NB4 (cell line): ENCODE measurements around the gene FTMT.
"Not testable (repeated sequence)": the region's sequence is repeated elsewhere in the genome, so short reads cannot be mapped to it uniquely, and the experiment has no call there.

Experiments
- DNase-seq: peaks from one replicate; pipeline ENCODE4 v3.0.0; 2010; ENCODE audit warnings: low read depth
- H3K4me3 ChIP-seq: one replicate; pipeline ENCODE4 v1.5.1; 2011; ENCODE audit warnings: mild to moderate bottlenecking, low read depth, low read length, moderate library complexity
- MYC ChIP-seq: IDR thresholded peaks from 2 replicates; pipeline ENCODE4 v1.6.1; 2011; ENCODE audit warnings: low read depth, low read length
- POLR2A ChIP-seq: IDR thresholded peaks from 2 replicates; pipeline ENCODE4 v1.6.1; 2011; ENCODE audit warnings: mild to moderate bottlenecking; ENCODE audit not compliant: insufficient read length; ENCODE audit errors: extremely low read depth
- TF ChIP-seq, protein P1 (sequence below): IDR thresholded peaks from 2 replicates; pipeline ENCODE4 v1.6.1; 2011; ENCODE audit warnings: low read depth, low read length
- TF ChIP-seq, protein P2 (sequence below): IDR thresholded peaks from one replicate; pipeline ENCODE4 v1.5.1; 2012; ENCODE audit warnings: low read depth, low read length

FTMT gene

DNA sequence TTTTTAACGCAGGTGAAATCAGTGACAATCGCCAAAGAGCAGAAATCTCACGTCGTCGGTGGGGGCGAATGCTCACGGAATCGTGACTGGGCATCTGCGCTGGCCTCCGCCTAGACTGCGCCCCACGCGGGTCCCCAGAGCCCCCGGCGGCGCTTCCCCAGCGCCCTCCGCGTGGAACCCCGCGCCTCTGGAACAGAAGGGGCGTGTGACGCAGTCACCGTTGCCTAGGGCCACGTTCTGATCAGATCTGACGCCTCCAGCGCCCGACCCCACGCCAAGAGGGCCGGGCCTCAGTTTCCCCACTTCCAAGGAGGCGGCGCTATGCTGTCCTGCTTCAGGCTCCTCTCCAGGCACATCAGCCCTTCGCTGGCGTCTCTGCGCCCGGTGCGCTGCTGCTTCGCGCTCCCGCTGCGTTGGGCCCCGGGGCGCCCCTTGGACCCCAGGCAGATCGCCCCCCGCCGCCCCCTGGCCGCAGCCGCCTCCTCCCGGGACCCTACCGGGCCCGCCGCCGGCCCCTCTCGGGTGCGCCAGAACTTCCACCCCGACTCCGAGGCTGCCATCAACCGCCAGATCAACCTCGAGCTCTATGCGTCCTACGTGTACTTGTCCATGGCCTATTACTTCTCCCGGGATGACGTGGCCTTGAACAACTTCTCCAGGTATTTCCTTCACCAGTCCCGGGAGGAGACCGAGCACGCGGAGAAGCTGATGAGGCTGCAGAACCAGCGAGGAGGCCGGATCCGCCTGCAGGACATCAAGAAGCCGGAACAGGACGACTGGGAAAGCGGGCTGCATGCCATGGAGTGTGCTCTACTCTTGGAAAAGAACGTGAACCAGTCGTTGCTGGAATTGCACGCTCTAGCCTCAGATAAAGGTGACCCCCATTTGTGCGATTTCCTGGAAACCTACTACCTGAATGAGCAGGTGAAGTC is at the start of gene FTMT:
Gene FTMT (plus strand): TSS at position 240 of the 932 bp plus-strand sequence. CDS start 82 bp downstream, at position 322.
- TF ChIP-seq POLR2A (no peak), MYC (no peak)
- TF ChIP-seq, protein P1, sequence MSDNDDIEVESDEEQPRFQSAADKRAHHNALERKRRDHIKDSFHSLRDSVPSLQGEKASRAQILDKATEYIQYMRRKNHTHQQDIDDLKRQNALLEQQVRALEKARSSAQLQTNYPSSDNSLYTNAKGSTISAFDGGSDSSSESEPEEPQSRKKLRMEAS, result no peak
- TF ChIP-seq, protein P2, sequence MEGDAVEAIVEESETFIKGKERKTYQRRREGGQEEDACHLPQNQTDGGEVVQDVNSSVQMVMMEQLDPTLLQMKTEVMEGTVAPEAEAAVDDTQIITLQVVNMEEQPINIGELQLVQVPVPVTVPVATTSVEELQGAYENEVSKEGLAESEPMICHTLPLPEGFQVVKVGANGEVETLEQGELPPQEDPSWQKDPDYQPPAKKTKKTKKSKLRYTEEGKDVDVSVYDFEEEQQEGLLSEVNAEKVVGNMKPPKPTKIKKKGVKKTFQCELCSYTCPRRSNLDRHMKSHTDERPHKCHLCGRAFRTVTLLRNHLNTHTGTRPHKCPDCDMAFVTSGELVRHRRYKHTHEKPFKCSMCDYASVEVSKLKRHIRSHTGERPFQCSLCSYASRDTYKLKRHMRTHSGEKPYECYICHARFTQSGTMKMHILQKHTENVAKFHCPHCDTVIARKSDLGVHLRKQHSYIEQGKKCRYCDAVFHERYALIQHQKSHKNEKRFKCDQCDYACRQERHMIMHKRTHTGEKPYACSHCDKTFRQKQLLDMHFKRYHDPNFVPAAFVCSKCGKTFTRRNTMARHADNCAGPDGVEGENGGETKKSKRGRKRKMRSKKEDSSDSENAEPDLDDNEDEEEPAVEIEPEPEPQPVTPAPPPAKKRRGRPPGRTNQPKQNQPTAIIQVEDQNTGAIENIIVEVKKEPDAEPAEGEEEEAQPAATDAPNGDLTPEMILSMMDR, result no peak
- no peak within 1 kb of the TSS for H3K4me3 ChIP-seq
- no peak for DNase-seq

DNA sequence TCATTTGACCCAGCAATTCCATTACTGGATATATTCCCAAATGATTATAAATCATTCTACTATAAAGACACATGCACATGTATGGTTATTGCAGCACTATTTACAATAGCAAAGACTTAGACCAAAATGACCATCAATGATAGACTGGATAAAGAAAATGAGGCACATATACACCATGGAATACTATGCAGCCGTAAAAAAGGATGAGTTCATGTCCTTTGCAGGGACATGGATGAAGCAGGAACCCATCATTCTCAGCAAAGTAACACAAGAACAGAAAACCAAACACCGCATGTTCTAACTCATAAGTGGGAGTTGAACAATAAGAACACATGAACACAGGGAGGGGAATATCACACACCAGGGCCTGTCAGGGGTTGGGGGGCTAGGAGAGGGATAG is 46.4 kb upstream of the FTMT start:
- not testable (repeated sequence) for H3K4me3 ChIP-seq, DNase-seq

DNA sequence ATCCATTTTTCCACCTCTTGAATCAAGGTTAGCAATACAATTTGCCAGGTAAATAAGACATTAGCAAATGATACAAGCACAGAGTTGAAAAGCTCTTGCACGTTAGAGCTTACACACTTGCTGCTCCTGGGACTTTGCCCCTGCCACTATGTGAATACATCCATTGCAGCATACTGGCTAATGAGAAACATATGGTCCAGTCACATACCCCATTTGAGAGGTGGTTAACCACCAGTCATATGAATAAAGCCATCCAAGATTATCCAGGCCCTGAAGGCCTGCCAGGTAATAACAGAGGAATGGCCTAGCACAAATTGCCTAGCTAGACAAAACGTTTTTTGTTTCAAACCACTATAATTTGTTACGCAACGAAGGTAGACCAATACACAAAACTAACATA is 45.8 kb upstream of the FTMT start:
- TF ChIP-seq, protein P2, result no peak
- TF ChIP-seq, protein P1, result no peak
- DNase-seq, result no peak
- no peak overlapping the region for H3K4me3 ChIP-seq

DNA sequence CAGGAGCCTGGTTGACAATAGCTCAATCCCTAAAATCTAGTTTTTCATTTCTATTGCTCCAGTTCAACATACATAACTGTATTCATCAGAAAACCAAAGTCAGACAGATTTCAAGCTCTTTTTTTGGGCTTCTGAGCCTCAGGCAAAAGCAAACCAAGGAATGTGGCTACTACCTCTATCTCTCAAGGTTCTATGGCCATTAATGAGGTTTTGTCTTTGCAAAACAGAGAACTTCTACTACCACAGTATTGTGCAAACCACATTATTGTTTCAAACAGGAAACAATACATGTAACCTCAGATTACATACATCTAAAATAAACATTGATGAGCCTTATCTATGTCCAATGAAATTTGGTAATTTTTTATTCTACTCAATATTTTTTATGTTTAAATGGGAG is 35.5 kb upstream of the FTMT start:
- no peak for DNase-seq
- TF ChIP-seq, protein P2, result no peak
- no peak for TF ChIP-seq POLR2A
- TF ChIP-seq, protein P1, result no peak
- TF ChIP-seq MYC, result no peak
- no peak overlapping the region for H3K4me3 ChIP-seq

DNA sequence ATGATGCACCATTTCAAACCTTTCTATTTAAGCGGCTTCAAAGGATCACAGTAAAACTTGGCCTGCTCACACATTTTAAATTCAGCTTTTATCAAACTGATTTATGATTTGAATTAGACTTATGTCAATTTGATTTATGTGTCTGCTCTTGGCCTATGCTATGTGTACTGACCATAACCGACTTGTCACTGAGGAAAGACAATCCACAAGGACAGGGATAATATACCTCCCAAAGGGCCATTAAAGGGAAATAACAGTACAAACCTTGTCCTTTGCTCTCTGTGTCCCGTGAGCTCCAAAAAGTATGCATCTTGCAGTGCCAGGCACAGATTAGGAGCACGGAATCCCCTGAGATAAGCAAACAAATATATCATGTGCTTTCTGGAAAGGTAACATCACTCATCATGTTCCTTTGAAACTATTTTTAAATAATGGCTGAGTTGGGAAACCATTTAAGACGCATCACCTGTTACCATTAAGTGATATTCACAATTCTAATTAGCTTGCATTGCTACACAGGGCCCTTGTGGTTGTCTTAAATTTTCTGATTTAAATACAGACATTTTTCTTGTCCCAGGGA is 31.9 kb upstream of the FTMT start:
- TF ChIP-seq POLR2A, result no peak
- TF ChIP-seq, protein P2, result no peak
- TF ChIP-seq MYC, result no peak
- TF ChIP-seq, protein P1, result no peak
- H3K4me3 ChIP-seq, result no peak overlapping the region
- DNase-seq, result no peak

DNA sequence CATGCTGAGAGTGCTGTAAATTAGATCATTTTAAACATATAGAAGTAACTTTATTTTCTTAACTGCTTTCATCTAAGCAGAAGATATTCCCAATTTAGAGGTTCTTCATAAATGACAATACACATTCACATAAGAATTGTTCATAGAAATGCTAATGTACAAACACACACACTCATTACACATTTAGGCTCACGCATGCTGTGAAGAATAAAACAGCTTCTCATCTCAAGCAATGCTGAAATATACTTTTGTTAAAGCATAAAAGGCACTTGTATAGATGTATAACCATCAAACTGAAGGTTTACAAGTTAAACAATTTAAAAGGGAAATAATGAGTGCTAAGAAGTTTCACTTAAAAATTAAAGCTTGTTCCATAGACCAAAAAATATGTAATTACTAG is 18.1 kb upstream of the FTMT start:
- TF ChIP-seq POLR2A (no peak), MYC (no peak)
- TF ChIP-seq, protein P1, result no peak
- TF ChIP-seq, protein P2, result no peak
- no peak for DNase-seq

More for the DNA sequence above, 18.1 kb upstream of the FTMT start:
- H3K4me3 ChIP-seq, result no peak overlapping the region
